GM18507 (cell line): ENCODE data around the gene LAYN.

Experiments
- DNase-seq: peaks from one replicate; pipeline ENCODE4 v3.0.0; 2011; ENCODE audit warnings: low read depth; ENCODE audit not compliant: insufficient read length; ENCODE audit errors: extremely low spot score
- FAIRE-seq: peaks from 2 replicates; lab custom pipeline; 2011; peaks lifted over from hg19 to GRCh38; lab: Jason Lieb, UNC

Gene LAYN

GRCh38 chr11:111528557-111528956 lies 12.0 kb upstream of the LAYN start:
- FAIRE-seq = no peak
- no peak for DNase-seq

- FAIRE-seq (no peak), DNase-seq (no peak)
Observed at GRCh38 chr11:111530091-111530490, 10.4 kb upstream of the LAYN start.

GRCh38 chr11:111531136-111531535 lies 9.4 kb upstream of the LAYN start:
- DNase-seq (no peak), FAIRE-seq (no peak)

GRCh38 chr11:111531687-111532364 lies 8.7 kb upstream of the LAYN start:
- no peak for DNase-seq
- no peak for FAIRE-seq

- DNase-seq (no peak), FAIRE-seq (no peak)
Observed at GRCh38 chr11:111532365-111532709, 8.2 kb upstream of the LAYN start.

GRCh38 chr11:111535281-111535680 lies 5.2 kb upstream of the LAYN start:
- DNase-seq (no peak), FAIRE-seq (no peak)

- FAIRE-seq = no peak
- DNase-seq = no peak
Observed at GRCh38 chr11:111537336-111537860, 3.1 kb upstream of the LAYN start.

- FAIRE-seq (no peak), DNase-seq (no peak)
Observed at GRCh38 chr11:111538407-111539114, 2.0 kb upstream of the LAYN start.

- FAIRE-seq (no peak), DNase-seq (no peak)
Observed at GRCh38 chr11:111539426-111540113, 950 bp upstream of the LAYN start.

GRCh38 chr11:111540937-111541253 lies 375 bp downstream of the LAYN start:
- no peak for DNase-seq
- FAIRE-seq = no peak

- no peak for FAIRE-seq
Observed at GRCh38 chr11:111541254-111542061, 938 bp downstream of the LAYN start.

GRCh38 chr11:111542606-111543275 lies 2.2 kb downstream of the LAYN start:
- no peak for DNase-seq
- FAIRE-seq = no peak

More at GRCh38 chr11:111541254-111542061, 938 bp downstream of the LAYN start:
- DNase-seq = no peak

GRCh38 chr11:111548525-111548924 lies 8.0 kb downstream of the LAYN start:
- DNase-seq (no peak), FAIRE-seq (no peak)

- no peak for FAIRE-seq
- no peak for DNase-seq
Observed at GRCh38 chr11:111549196-111549868, 8.8 kb downstream of the LAYN start.

- DNase-seq (no peak), FAIRE-seq (no peak)
Observed at GRCh38 chr11:111549869-111550203, 9.3 kb downstream of the LAYN start.

- DNase-seq (no peak), FAIRE-seq (no peak)
Observed at GRCh38 chr11:111550258-111550657, 9.7 kb downstream of the LAYN start.

- DNase-seq (no peak), FAIRE-seq (no peak)
Observed at GRCh38 chr11:111554532-111554931, 14.0 kb downstream of the LAYN start.

GRCh38 chr11:111555255-111555654 lies 14.7 kb downstream of the LAYN start:
- DNase-seq = no peak
- FAIRE-seq = no peak
